Aorta (tissue), 5 donors: ENCODE data around the gene CHST3. TPM values are rescaled to one million over a fixed set of nuclear protein-coding genes. Genes with fewer than 3 reads are reported as not detected.
"Not testable (repeated sequence)": the region's sequence is repeated elsewhere in the genome, so short reads cannot be mapped to it uniquely, and the experiment has no call there.

Source experiments
- ATAC-seq: fragments of 200-7000 bp; cut with Tn5 transposase; one replicate; pipeline ENCODE4 v1.9.1; 2022; ENCODE audit warnings: moderate library complexity; ENCODE audit not compliant: low FRiP score
- DNase-seq, 2 donors: peaks; one replicate each; pipeline ENCODE4 v3.0.0-alpha.2; 2020
- H3K27ac ChIP-seq, 2 donors: one replicate each; pipeline ENCODE4 v1.5.1; 2013; ENCODE audit warnings: low read length in 2 of 2, mild to moderate bottlenecking in 2 of 2, moderate library complexity in 2 of 2, control low read depth in 1 of 2, inconsistent platforms in 1 of 2, low read depth in 1 of 2
- H3K27me3 ChIP-seq, 2 donors: one replicate each; pipeline ENCODE4 v1.6.1; 2013; ENCODE audit warnings: control low read depth in 1 of 2, low read length in 1 of 2, mild to moderate bottlenecking in 1 of 2, moderate library complexity in 1 of 2; ENCODE audit not compliant: insufficient read depth in 2 of 2, control insufficient read depth in 1 of 2
- H3K36me3 ChIP-seq, 2 donors: one replicate each; pipeline ENCODE4 v1.6.1; 2013; ENCODE audit warnings: control low read depth in 1 of 2, low read length in 1 of 2, mild to moderate bottlenecking in 1 of 2; ENCODE audit not compliant: insufficient read depth in 2 of 2, control insufficient read depth in 1 of 2
- H3K4me1 ChIP-seq, 2 donors: one replicate each; pipeline ENCODE4 v1.6.1; 2013; ENCODE audit warnings: low read length in 2 of 2, control low read depth in 1 of 2, mild to moderate bottlenecking in 1 of 2, moderate library complexity in 1 of 2; ENCODE audit not compliant: insufficient read depth in 2 of 2, control insufficient read depth in 1 of 2
- H3K4me3 ChIP-seq, 2 donors: one replicate each; pipeline ENCODE4 v1.5.1; 2013; ENCODE audit warnings: low read length in 2 of 2, control low read depth in 1 of 2, mild to moderate bottlenecking in 1 of 2
- H3K9me3 ChIP-seq: one replicate; pipeline ENCODE4 v1.6.1; 2013; ENCODE audit warnings: mild to moderate bottlenecking, low read length; ENCODE audit not compliant: control insufficient read depth
- WGBS, 2 donors: extraction: QIAGEN DNeasy Blood & Tissue Kit; methylation state at CpG; one replicate each; pipeline ENCODE4 v1.1.7; 2013; 5-methylcytosine and 5-hydroxymethylcytosine counted together
- intact Hi-C, 2 donors: fragments of 100-400 bp; cut with DNase I; formaldehyde crosslinking; loops; one replicate each; pipeline versions ENCODE4 v1.14.2 to v1.15.0; 2022
- long read RNA-seq, 2 donors: library from polyadenylated mRNA; unstranded; transcript quantifications; one replicate each; pipeline ENCODE4 v2.0.0, GENCODE V29; 2020 to 2021
- polyA plus RNA-seq, 2 donors: library from polyadenylated mRNA; stranded (reverse); fragments of 200-250 nt; gene quantifications; one replicate each; pipeline ENCODE4 v1.2.3, GENCODE V29; 2013
- total RNA-seq, 2 donors: library from RNA; stranded (reverse); fragmentation: NEBNext Ultra II Directional; extraction: Animal tissue kit (Norgen Biotek cat#: 25700); gene quantifications; one replicate each; pipeline ENCODE4 v1.2.1, GENCODE V29; 2021
- donor health status: healthy with polysubstance abuse.
- donor health status: Bipolar disorder and iron deficiency.
- donor health status: DM: no; HTN: no; CAD: no.
- donor health status: DM: no; HTN: no; CAD: no.
- donor health status: DM: yes; HTN: yes; CAD: no.

The CHST3 gene
- 10 to 100 TPM; 30.5 to 47.9 TPM for total RNA-seq
- polyA plus RNA-seq: 1 to 10 TPM; 4.1 to 8.6 TPM
- long read RNA-seq, donor 1, full-length matches to known transcripts: 2 of 67 reads
- long read RNA-seq, donor 1, partial matches to known transcripts: 0 of 67 reads
- long read RNA-seq, donor 1, other reads (novel, unspliced or antisense): 65 of 67 reads
- long read RNA-seq, donor 2, full-length matches to known transcripts: 1 of 19 reads
- long read RNA-seq, donor 2, partial matches to known transcripts: 1 of 19 reads
- long read RNA-seq, donor 2, other reads (novel, unspliced or antisense): 17 of 19 reads

GRCh38 chr10:71964098-71964742 lies at the start of gene CHST3:
CHST3 (plus strand) TSS chr10:71964395; CDS start chr10:72005843, 41,448 bp downstream.
- H3K27me3 ChIP-seq: no peaks in the 10 kb centered on the region
- peak; percentile 86 for ATAC-seq
- intact Hi-C loops: loop anchor here (2.0 to 5.0 kb wide), 3 partner anchors 35 to 45 kb away; no protein-coding TSS in a partner anchor
- H3K4me1 ChIP-seq: no peaks in the 10 kb centered on the region
- H3K36me3 ChIP-seq: no peaks in the 10 kb centered on the region
- peak within 1 kb of the TSS; percentile 74 to 85 for H3K4me3 ChIP-seq
- 0 to 2% methylated on average over 49 to 77 of the region's 77 CpGs for WGBS, 2 donors
- H3K9me3 ChIP-seq: no peaks in the 10 kb centered on the region
- H3K27ac ChIP-seq: peak within 1 kb of the TSS; percentile 94 to 98
- peak; percentile 87 to 94 for DNase-seq

GRCh38 chr10:71916827-71917226 lies 47.4 kb upstream of the CHST3 start:
- ATAC-seq (no peak), DNase-seq (no peak)
- H3K4me1 ChIP-seq: no peaks in the 10 kb centered on the region
- intact Hi-C loops: no loop called here
- H3K4me3 ChIP-seq: no peak overlapping the region
- no peaks in the 10 kb centered on the region for H3K27me3 ChIP-seq
- H3K36me3 ChIP-seq: no peaks in the 10 kb centered on the region
- peaks cover 4% of the 10 kb centered on the region for H3K9me3 ChIP-seq
- H3K27ac ChIP-seq: no peak overlapping the region

DNA sequence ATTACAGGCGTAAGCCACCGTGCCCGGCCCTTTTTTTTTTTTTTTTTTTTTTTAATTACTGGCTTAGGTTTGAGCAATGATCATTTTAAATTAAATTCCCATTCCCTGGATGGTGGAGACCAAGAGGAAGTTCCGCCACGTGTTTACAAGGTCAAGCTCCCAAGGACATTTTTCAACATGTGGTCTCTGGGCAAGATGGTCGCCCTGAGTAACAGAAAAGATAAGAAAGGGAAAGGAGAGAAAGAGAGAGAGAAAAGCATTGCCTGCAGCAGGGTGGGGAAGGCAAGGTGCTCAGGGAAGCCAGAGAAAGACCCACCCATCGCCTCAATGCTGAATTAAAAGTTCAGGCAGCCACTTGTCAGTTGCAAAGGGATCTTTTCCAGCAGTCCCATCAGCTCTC lies 45.2 kb upstream of the CHST3 start:
- Histone ChIP-seq H3K36me3 (no peaks in the 10 kb centered on the region), H3K9me3 (no peaks in the 10 kb centered on the region), H3K27me3 (no peaks in the 10 kb centered on the region), H3K4me3 (no peak overlapping the region), H3K27ac (no peak overlapping the region), H3K4me1 (no peaks in the 10 kb centered on the region)
- 85 to 86% methylated on average over 7 of the region's 7 CpGs for WGBS, 2 donors
- ATAC-seq (no peak), DNase-seq (no peak)
- intact Hi-C loops: no loop called here

GRCh38 chr10:71919956-71920539 lies 44.1 kb upstream of the CHST3 start:
- H3K27ac ChIP-seq, DNase-seq, H3K9me3 ChIP-seq, H3K27me3 ChIP-seq, H3K36me3 ChIP-seq, ATAC-seq, H3K4me3 ChIP-seq, intact Hi-C loops, H3K4me1 ChIP-seq: not testable (repeated sequence)
- WGBS, 2 donors: 60 to 61% methylated on average over 7 of the region's 7 CpGs

- H3K4me3 ChIP-seq: no peak overlapping the region
- WGBS, 2 donors: 62 to 64% methylated on average over 9 of the region's 9 CpGs
- H3K27me3 ChIP-seq: no peaks in the 10 kb centered on the region
- no peaks in the 10 kb centered on the region for H3K4me1 ChIP-seq
- no peaks in the 10 kb centered on the region for H3K9me3 ChIP-seq
- no peaks in the 10 kb centered on the region for H3K36me3 ChIP-seq
- no peak overlapping the region for H3K27ac ChIP-seq
- DNase-seq (no peak), ATAC-seq (no peak)
- intact Hi-C loops: no loop called here
These were observed 43.5 kb upstream of the CHST3 start for GRCh38 chr10:71920540-71921323.

- peak; percentile 77 to 86 for DNase-seq
- ATAC-seq: peak; percentile 84
- no peaks in the 10 kb centered on the region for H3K27me3 ChIP-seq
- no peaks in the 10 kb centered on the region for H3K36me3 ChIP-seq
- intact Hi-C loops: no loop called here
- WGBS, 2 donors: 22 to 23% methylated on average over 4 of the region's 4 CpGs
- no peaks in the 10 kb centered on the region for H3K4me1 ChIP-seq
- no peak overlapping the region for H3K4me3 ChIP-seq
- H3K9me3 ChIP-seq: no peaks in the 10 kb centered on the region
- H3K27ac ChIP-seq: no peak overlapping the region
These were observed 42.7 kb upstream of the CHST3 start for GRCh38 chr10:71921324-71922027.

DNA sequence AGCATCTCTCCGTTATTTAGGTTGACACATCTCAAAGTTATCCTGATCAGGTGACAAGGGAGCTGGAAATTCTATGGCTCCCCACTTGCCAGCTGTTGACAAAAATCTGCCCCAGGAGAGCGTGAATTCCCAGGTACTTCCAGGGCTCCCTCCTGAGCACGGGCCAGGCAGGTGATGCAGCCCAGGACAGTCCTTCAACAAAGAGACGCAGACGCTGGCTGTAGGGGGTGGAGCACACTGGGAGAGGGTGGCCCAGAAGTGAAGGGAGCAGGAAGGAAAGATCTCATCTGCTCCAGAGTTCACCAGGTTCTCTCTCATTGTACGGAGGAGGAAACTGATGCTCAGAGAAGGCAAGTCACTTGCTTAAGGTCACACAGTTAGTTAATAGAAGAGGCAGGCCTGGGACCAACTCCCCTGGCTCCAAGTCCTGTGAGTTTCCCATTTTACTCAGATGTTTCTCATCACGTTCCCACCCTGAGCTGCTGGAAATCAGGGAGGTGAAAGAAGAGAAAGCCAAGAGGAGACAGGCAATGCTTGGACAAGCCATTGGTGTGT lies 41.0 kb upstream of the CHST3 start:
- H3K36me3 ChIP-seq: no peaks in the 10 kb centered on the region
- ATAC-seq (no peak), DNase-seq (no peak)
- 73 to 75% methylated on average over 7 of the region's 7 CpGs for WGBS, 2 donors
- H3K4me1 ChIP-seq: no peaks in the 10 kb centered on the region
- no peak overlapping the region for H3K27ac ChIP-seq
- no peaks in the 10 kb centered on the region for H3K27me3 ChIP-seq
- intact Hi-C loops: no loop called here
- no peak overlapping the region for H3K4me3 ChIP-seq
- H3K9me3 ChIP-seq: no peaks in the 10 kb centered on the region

DNA sequence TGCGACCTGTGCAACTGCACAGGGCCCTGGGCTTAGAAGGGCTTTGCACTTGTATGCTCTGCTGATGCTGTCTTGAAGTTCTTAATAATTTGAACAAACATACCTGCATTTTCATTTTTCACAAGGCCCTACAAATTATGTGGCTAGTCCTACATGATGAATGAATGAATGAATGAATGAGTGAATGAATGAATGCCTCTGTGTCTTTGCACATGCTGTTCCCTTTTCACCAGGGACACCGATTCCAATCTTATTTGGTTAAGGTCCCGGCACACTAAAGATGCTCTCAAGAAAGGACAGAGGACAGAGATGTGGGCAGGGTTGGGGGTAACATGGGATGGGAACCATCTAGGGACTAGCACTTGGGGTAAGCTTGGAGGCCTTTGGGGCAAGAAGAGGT lies 39.4 kb upstream of the CHST3 start:
- no peak for ATAC-seq
- Histone ChIP-seq H3K4me1 (no peaks in the 10 kb centered on the region), H3K9me3 (no peaks in the 10 kb centered on the region), H3K4me3 (no peak overlapping the region), H3K27me3 (no peaks in the 10 kb centered on the region), H3K27ac (no peak overlapping the region), H3K36me3 (no peaks in the 10 kb centered on the region)
- intact Hi-C loops: no loop called here
- DNase-seq: no peak
- 94 to 98% methylated on average over 3 of the region's 3 CpGs for WGBS, 2 donors
